NCI-H446 treated with DMSO at 0.1 percent for 48 hours (cell line): ENCODE results near the gene MMP11.

Experiments
- DNase-seq: peaks from one replicate; lab custom pipeline; 2025; lab: John Stamatoyannopoulos, UW

The MMP11 gene

DNA sequence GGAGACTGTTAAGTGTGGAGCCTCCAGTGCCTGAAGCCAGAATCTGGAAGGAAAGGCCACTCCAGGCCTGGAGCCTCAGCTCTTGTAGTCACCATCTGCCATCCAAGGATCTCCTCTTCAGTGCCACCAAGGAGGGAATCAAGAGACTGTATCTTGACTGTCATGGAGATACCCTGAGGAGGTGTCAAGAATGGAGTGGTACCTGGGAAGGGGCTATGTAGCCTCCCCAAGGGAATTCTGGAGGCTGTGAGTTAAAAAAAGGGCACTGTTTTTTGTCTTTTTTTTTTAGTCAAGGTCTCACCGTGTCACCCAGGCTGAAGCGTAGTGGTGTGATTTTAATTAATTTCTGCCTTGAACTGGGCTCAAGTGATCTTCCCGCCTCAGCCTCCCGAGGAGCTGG, 13.1 kb upstream of the MMP11 start:
- no peak for DNase-seq

DNA sequence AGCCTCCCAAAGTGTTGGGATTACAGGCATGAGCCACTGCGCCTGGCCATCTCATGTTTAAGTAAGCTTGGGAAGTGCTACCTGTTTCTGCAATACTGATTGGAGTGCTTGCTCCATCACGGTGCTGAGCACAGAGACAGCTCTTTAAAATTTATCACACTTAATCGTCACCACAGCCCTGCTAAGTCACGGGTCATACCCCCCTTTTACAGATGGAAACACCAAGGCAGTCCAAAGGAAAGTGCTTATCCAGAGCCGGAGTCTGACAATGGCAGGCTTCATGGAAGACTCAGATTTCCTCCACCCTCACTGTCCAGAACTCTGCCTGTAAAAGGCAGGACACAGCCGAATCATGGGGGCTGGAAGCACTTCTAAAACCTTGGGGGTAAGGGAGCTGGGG, 12.6 kb upstream of the MMP11 start:
- no peak for DNase-seq

DNA sequence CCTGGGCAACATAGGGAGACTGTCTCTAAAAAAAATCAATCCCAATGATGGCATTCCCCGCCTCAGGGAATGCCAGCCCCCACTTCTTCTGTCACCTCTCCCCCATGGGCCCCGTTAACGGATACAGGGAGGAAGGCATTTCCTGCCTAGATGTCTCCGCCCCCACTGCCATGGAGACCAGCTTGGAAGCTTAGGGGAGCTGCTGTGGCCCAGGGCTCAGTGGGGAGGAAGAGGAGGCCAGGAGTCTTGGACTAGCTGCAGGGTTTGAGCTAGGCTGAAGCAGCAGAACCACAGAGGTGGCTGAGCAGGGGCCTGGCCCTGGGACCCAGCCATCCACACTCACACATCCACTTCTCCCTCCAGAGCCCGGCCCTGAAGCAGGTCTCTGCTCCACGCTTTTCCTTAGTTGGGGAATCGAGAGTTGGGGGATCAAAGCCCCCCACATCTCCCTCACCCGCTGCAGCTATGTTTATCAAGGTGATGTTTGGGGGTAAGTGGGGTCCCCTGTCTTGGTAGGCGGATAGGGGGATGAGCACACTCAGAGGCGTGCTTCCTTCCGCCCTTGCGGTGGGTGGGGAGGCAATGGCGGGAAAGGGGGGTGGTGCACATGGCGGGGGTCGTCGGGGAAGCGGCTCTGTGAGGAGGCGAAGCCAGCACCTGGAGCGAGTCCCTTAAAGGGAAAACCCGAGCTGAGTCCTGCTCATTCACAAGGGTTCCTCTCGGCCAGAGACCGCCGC, 9.6 kb upstream of the MMP11 start, which contains the start of gene C22orf15:
TSS of gene C22orf15 (plus strand) at position 149 of the 737 bp plus-strand sequence. CDS start at position 466, 317 bp downstream.
- no peak for DNase-seq

DNA sequence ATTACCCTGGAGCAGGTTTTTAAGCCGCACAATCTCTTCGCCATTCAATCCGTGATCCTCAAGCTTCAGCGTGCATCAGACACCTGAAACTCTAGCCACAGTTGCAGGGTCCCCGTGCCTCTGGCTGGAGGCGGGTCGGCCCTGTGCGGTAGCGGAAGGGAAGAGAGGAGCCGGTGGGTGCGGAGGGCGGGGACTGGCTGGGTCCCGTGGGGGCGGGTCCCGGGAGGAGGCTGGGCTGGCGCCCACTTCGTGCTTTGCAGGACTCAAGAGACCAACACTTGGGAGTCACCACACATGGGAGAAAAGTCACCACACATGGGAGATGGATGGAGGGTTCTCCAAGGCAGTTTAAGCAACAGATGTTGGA, 9.1 kb upstream of the MMP11 start:
- DNase-seq = no peak

DNA sequence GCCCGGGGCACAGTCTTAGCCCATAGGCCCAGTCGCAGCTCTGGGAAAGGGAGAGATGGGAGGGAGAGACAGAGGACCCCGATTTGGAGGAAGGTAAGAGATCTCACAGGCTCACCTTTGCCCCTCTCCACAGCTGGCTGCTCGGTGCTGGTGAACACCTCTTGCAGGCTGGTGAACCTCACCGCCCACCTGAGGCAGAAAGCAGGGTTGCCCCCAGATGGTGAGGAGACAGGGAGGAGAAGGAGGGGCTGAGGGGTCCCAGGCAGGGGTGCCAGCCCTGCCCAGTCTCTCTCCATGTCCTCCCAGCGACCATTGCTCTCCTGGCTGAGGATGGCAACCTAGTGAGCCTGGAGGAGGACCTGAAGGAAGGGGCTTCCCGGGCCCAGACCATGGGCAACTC, 8.7 kb upstream of the MMP11 start:
- no peak for DNase-seq

DNA sequence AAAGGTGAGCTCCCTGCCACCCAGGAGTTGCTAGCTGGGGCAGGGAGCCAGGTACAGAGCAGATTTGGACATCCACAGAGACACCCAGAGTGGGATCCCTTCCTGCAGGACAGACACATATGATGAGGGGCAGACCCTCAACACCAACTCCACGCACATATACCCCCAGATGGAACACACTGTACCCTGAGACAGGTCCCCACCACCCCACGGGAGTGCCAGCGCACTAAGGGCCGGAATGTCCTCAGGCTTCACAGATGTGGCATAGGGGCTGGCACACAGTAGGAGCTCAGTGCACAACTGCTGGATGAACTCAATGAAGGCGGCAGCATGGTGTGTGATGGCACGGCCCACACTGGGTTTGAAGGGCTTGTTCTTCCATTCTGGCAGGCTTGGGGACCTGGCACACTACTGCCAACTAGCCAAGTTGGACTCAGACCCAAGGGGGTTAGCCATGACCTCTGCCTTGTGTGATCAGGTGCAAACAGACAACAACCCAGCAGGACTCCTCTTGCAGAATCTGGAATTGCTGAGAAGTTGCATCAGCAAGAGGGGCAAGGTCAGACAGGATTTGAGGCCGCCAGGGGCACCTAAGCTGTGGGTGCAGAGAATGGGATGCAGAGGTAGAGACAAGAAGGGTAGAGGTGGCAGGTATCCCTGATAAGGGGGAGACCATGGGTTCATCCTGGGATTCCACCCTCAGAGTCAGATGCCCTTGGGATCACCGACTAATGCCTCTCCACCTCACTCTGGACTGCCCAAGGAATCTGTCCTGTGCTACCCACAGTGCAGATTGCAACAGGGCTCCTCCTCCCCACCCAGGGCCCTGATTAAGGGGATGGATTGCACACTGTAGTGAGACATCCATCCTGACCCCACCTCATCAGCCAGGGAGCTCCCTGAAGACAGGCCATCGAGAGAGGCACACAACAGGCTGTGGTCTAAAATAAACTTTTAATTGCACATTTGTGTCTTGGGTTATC, 7.5 kb upstream of the MMP11 start:
- DNase-seq = no peak

DNA sequence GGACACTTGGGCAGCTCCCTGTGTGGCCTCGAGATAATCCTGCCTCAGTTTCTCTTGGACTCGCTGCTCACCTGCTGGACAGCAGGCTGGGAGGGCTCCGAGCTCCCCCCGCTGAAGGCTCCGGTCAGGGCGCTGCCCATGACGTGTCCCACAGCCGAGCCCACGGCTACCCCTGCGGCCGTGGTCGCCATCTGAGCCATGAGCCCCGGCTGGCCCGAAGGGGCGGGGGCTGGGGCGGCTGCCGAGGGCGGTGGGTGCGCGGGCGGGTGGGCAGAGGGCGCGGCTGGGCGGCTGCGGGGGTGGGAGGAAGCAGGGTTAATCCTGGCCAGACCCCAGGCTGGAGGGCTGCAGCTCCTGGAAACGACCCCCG, 5.4 kb upstream of the MMP11 start:
- no peak for DNase-seq

DNA sequence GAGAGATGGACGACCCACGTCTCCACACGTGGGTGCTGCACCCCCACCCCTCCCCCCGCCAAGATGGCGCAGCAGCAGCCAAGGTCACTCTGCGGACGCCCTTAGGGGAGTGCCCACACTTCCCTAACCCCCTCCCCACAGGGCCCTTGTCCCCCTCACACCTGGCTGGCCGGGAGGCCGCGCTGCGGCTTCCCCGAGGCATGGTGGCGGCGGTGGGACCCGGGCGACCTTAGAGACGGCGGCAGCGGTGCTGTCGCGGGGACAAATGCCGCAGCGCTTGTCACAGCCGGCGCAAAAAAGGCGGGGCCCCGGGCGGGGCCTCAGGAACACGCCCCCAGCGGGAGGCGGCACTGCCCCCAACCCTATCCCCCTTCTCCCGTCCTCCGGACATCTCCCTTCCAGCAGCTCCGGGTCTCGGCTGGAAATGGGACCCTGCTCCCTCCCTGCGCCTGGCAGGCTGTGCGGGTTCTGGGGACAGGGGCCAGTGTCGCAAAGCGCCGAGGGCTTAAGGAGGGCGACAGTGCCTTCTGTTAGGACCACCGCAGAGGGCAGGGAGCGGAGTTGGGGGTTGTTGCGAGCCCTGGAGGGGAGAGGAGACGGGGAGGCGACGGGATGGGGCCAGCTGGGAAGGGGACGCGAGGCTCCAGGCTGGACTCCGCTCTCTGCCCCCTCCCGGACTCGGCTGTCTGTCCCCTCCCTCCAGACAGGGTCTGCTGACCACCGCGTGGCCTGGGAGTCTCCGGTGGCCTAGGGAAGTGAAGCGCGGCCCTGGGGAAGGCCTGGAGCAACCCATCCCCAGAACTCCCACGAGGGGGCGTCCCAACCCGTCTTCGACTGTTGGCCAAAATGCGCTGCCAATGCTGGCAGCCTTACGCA, 4.7 kb upstream of the MMP11 start, which contains the start of gene CHCHD10:
TSS of gene CHCHD10 (minus strand) at position 300 of the 876 bp plus-strand sequence. CDS start at position 202, 98 bp downstream.
- DNase-seq = peak; percentile 24

DNA sequence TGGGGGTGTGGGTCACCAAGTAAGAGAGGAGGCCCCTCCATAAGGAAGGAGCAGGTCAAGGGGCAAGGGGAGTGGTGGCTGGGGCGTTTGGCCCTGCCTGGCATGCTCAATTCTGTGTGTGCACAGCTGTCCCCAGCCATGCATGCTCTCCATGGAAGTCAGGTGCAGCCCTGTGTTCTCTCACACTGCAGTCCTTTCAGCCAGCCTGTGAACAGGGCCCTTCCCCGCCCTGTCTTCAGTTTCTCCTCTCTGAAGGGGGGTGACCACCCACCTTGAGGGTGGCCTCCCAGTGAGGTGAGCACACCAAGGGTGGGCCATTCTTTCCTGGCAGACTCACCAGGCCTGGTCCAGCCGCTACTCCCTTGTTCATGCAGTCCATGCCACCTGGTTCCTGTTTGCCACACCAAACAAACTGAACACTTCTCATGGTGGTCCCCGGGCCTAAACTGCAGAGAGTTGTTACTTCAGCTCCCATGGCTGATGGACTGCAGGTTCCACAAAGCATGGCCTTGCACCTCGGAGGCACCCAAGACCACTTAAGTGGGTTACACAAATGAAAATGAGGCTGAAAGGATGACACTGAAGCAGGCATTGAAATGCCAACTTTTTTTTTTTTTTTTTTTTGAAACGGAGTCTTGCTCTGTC, 3.2 kb upstream of the MMP11 start:
- DNase-seq = no peak

DNA sequence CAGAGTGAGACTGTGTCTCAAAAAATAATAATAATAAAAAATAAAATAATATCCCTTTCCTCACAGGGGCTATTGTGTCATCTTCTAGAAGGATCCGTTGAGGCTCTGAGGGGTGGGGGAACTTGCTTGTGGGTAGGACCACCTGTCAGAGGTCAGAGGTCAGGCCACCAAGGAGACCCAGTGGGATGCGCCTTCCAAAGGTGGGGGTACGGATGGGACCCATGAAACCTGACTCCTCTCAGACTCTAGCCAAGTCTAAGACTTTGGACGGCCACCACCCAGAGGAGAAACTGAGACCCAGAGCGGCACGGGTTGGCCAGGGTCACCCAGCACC, 367 bp upstream of the MMP11 start:
- no peak for DNase-seq

DNA sequence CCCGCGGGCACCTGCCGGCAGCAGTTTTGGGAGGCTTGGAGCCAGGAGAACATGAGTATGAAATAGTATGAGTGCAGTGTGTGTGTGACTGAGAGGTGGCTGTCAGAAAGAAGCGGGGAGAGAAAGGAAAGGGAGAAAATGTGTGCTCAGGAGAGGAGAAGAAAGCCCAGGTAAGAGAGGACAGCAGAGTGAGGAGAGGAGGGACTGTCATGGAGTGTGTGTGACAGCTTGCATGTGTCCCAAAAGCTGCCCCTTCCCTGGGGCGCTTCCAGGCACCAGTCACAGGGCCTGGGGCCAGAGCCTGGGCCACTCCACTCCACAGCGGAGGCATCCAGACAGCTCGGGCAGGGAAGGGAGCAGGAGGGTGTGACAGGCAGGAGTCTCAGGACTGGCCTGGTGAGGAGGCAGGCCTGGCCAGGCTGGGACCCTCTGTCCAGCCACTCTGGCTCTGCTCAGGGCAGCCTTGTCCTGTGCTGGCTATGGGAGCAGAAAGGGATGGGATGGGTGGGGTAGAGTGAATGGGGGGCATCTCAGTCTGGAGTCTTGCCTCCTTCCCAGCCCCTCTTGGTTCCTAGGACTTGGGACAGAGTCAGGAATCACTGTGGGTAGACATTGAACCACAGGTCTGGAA, 949 bp downstream of the MMP11 start:
- no peak for DNase-seq

DNA sequence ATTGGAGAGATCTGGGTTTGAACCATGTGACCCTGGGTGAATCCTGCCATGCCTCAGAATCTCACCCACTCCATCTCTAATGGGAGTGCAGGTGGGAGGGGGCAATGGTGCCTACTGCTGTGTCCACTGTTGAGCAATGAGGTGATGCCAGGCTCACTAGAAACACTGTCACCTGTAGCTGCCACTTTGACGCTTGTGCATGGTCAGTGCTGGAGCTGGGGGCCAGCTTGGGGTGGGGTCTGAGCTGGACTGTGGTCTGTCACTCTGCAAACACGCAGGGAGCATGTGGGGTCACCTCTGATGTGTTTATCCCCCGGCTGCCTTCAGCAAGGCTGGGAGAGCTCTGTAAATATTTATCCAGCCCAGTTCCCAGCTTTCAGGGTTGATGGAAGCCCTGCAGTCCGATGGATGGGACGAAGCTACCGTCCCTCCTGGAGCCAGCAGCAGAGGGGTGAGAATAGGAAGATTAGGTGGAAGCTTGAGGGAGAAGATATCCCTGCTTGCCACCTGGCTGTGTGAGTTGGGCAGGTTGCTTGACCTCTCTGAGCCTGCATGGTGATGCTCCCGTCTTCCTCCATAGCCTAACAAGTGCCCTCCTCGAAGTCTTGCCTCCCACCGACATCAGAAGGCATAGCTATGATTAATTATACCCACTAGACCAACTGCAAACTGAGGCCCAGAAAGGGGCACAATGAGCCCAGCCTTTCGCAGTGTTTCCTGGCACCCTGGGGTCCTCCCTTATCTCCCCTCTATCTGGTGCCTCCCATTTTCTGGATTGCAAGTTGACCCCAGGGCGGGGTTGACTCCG, 1.7 kb downstream of the MMP11 start:
- no peak for DNase-seq

DNA sequence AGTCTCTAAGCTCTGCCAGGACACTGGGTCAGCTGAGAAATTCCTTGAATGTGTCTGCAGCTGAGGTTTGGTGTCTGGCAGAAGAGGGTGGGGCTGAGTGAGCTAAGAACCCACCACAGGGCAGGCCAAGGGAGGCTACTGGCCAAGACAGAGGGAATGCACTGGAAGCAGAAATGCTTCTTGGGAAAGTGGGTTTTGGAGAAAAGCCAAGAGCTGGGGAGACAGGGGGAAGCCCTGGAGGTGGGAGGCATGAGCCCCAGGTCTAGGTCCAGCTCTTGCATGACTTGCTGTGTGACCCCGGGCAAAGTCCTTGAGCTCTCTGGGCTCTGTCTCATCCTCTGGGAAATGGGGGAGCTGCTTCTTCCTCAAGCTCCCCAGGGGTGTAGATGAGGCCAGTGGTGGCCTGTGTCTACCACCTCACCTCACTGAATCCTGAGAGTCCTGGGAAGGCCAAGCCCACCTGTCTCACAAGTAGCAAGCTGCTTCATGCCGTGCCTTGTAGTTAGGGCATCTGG, 2.3 kb downstream of the MMP11 start:
- no peak for DNase-seq

DNA sequence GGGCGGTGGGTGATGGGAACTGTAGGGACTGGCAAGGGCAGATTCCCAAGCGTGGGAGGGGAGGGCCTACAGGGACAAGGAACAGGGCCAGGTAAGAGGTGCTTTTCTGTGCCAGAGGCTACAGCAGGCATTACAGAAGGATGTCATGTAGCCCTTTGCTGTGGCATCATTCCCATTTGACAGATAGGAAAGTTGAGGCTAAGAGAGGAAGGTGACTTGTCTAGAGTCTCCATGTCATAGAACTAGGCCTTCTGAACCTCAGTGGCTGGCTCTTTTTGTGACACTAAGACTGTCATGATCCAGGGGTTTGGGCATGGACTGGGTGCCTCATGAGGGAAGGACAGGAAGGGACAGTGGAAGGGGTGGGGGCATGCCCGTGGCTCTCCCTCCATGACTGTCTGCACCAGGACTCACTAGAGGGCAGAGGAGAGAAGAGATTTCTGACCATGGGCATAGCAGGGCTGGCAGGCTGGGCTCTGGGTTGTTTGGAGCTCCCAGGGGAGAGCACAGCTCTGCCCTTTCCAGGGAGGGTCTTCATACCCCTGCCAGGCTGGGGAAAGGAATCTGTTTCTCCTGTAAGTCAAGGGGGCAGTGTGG, 3.2 kb downstream of the MMP11 start:
- no peak for DNase-seq

DNA sequence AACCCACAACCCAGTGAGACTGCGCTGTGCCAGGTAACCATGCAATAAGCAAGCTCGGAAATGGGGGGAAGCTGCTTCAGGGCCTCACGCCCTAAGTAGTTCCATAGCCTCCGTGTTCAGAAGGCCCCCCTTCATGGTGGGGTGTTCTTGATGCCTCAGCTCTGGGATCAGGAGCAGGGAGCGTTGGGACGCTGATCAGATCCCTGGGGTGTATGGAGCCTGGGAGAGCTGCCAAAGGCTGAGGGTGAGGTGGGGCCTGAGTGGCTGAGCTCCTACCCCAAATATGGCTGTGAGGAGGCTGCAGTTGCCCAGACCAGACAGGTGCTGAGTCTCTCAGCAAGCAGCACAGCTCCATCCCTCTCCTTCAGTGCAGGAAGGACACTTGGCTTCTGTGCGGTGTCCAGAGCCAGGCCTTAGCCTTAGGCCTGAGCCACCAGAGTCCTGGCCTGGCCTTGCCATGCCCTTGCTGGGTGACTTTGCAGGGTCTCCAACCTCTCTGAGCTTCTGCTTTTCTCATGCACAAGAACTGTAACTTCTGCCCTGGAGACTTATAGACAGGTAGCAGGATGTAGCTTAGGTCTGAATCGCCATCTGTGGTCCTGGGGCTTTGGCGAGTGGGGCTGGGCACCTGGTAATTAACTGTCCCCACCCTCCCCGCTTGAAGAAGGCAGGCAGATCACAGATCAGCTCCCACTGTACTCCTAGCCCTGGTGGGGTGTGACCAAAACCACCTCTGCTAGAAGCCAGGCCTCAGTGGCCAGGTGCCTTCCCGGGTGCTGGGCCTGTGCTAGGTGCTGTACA, 5.3 kb downstream of the MMP11 start:
- DNase-seq = no peak

DNA sequence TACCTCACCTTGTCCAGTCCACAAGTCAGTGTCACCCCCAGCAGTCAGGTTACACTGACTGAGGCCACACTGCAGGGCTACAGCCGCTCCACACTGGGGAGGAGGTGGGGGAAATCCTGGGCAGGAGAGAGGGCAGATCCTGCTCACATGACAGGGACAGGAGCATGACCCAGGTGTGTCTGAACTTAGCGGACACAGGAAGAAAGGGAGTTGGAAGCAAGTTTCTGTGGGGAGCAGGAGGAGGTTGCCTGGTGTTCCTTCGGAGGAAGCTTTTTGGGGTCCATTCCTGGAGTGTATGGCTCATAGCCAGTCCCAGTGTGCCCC, 5.9 kb downstream of the MMP11 start:
- no peak for DNase-seq

DNA sequence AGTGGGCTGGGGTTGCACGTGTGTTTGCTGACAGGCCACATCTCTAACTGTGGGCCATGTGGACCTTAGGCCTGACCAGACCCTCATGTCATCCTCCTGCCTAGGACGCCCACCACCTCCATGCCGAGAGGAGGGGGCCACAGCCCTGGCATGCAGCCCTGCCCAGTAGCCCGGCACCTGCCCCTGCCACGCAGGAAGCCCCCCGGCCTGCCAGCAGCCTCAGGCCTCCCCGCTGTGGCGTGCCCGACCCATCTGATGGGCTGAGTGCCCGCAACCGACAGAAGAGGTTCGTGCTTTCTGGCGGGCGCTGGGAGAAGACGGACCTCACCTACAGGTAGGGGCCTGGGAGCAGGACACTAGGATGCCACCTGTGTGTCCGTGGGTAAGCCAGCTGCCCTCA, 6.4 kb downstream of the MMP11 start:
- DNase-seq = no peak

DNA sequence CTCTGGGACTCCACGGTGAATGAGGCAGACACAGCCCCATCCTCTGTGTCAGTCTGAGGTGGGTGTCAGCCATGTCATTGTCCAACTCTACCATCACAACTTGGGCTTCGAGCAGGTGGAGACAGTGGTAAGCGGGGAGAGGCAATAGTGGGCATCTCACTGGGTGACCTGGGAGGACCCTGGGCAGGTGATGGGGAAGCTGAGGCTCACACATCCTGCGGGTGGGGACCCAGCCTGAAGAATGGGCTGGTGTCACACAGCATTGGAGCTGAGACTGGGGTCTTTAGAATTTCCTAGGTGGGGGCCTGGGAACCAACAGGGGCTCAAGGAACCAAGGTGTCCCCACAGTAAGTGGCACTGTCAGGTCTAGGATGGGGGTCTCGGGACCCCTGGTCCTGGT, 7.1 kb downstream of the MMP11 start:
- no peak for DNase-seq

DNA sequence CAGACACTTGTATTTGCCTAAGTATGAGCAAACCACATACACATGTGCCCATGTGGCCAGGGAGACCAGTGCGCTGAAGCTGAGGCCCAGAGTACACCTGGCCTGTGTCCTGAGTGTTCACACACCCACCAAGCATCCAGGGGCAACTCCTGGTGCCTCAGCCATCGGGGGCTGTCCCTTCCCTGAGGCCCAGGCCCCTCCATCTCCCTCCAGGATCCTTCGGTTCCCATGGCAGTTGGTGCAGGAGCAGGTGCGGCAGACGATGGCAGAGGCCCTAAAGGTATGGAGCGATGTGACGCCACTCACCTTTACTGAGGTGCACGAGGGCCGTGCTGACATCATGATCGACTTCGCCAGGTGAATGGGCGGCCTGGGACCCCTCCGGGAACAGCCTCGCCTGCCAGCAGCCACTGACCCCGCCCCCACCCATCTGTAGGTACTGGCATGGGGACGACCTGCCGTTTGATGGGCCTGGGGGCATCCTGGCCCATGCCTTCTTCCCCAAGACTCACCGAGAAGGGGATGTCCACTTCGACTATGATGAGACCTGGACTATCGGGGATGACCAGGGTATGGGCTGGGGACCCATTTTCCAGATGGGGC, 7.6 kb downstream of the MMP11 start:
- DNase-seq = no peak
